Endothelial cell of umbilical vein (primary cell): ENCODE measurements around the gene RUVBL1. TPM values are rescaled to one million over a fixed set of nuclear protein-coding genes. Genes with fewer than 3 reads are reported as not detected.

ENCODE experiments used
- BruUV-seq: library from RNA; stranded (reverse); fragments of 400-500 nt; replicated peaks from 2 replicates; lab custom pipeline; 2021; lab: Mats Ljungman, UMichigan
- CTCF ChIA-PET: fragments of 300-600, 350-600 bp; sonication (Branson Sonifier 250); formaldehyde crosslinking; loops from one replicate; lab custom pipeline; 2021; ENCODE audit warnings: antibody characterized with exemption, inconsistent platforms; lab: Charles Lee
- POLR2A ChIA-PET: fragments of 300-600, 350-600 bp; sonication (Branson Sonifier 250); formaldehyde crosslinking; loops from one replicate; lab custom pipeline; 2021; ENCODE audit warnings: antibody characterized with exemption, inconsistent platforms; lab: Charles Lee
- DNase-seq: peaks from one replicate; pipeline ENCODE4 v3.0.0-alpha.2; 2011; ENCODE audit warnings: low read depth, low spot score
- FAIRE-seq: peaks from 2 replicates; lab custom pipeline; 2011; peaks lifted over from hg19 to GRCh38; lab: Jason Lieb, UNC
- H2AFZ ChIP-seq: 2 replicates; pipeline ENCODE4 v1.6.0; 2012; ENCODE audit warnings: low read depth, low read length, control low read depth, inconsistent platforms
- H3K27ac ChIP-seq: 2 replicates; pipeline ENCODE4 v1.5.1; 2011; ENCODE audit warnings: low read depth, mild to moderate bottlenecking, control low read depth, low read length, moderate library complexity; ENCODE audit not compliant: insufficient read depth
- H3K27me3 ChIP-seq, 2 experiments: 2 replicates each; pipeline versions ENCODE4 v1.6.0 to v1.6.1; 2011; ENCODE audit warnings: low read length in 2 of 2, mixed read lengths in 1 of 2; ENCODE audit not compliant: control insufficient read depth in 2 of 2, insufficient read depth in 2 of 2
- H3K36me3 ChIP-seq, 2 experiments: 2 replicates in 1 of 2; 3 replicates in 1 of 2; pipeline ENCODE4 v1.5.1; 2011; ENCODE audit warnings: low read length in 2 of 2, mild to moderate bottlenecking in 1 of 2, moderate library complexity in 1 of 2; ENCODE audit not compliant: control insufficient read depth in 2 of 2, insufficient read depth in 2 of 2; ENCODE audit errors: extremely low read depth in 1 of 2
- H3K4me1 ChIP-seq: 3 replicates; pipeline ENCODE4 v1.5.1; 2011; ENCODE audit warnings: mild to moderate bottlenecking, low read length; ENCODE audit not compliant: control insufficient read depth, insufficient read depth; ENCODE audit errors: extremely low read depth
- H3K4me2 ChIP-seq: 2 replicates; pipeline ENCODE4 v1.6.1; 2011; ENCODE audit warnings: low read length, control low read depth, mixed read lengths; ENCODE audit not compliant: insufficient read depth
- H3K4me3 ChIP-seq, 3 experiments: fragments of 200-600 bp in 1 of 3; sonication (generic), shearing (Covaris generic) in 1 of 3; replicated peaks in 1 of 3; 2 replicates each; pipeline ENCODE4 v1.5.1; 2011 to 2016; ENCODE audit warnings: control low read depth in 3 of 3, low read length in 3 of 3, mild to moderate bottlenecking in 2 of 3, inconsistent platforms in 1 of 3, low read depth in 1 of 3, moderate library complexity in 1 of 3; ENCODE audit not compliant: insufficient read depth in 1 of 3
- H3K79me2 ChIP-seq: 2 replicates; pipeline ENCODE4 v1.6.0; 2012; ENCODE audit warnings: low read length, inconsistent platforms; ENCODE audit not compliant: control insufficient read depth, insufficient read depth
- H3K9ac ChIP-seq: replicated peaks from 2 replicates; pipeline ENCODE3; 2011; ENCODE audit warnings: low read length, control low read depth; ENCODE audit not compliant: insufficient read depth; ENCODE audit errors: extremely low read depth
- H3K9me1 ChIP-seq: replicated peaks from 3 replicates; pipeline ENCODE4 v1.6.0; 2011; ENCODE audit warnings: mild to moderate bottlenecking, low read length; ENCODE audit not compliant: control insufficient read depth, insufficient read depth; ENCODE audit errors: extremely low read depth
- H3K9me3 ChIP-seq: replicated peaks from 2 replicates; pipeline ENCODE4 v1.5.1; 2012; ENCODE audit warnings: low read length, inconsistent platforms; ENCODE audit not compliant: control insufficient read depth, insufficient read depth
- H4K20me1 ChIP-seq: replicated peaks from 2 replicates; pipeline ENCODE3; 2011; ENCODE audit warnings: mild to moderate bottlenecking, low read length; ENCODE audit not compliant: control insufficient read depth, insufficient read depth; ENCODE audit errors: extremely low read depth
- CTCF ChIP-seq, 2 donors: IDR thresholded peaks; 1 replicate in 1 of 2; 2 replicates in 1 of 2; pipeline ENCODE4 v1.5.1; 2011; ENCODE audit warnings: low read length in 2 of 2, mild to moderate bottlenecking in 2 of 2, moderate library complexity in 2 of 2, control low read depth in 1 of 2, inconsistent platforms in 1 of 2, low read depth in 1 of 2; ENCODE audit not compliant: insufficient read depth in 1 of 2; ENCODE audit errors: extremely low read depth in 1 of 2
- EZH2 ChIP-seq: IDR thresholded peaks from 2 replicates; pipeline ENCODE4 v1.6.1; 2012; ENCODE audit warnings: borderline replicate concordance, low read depth, mild to moderate bottlenecking, moderate library complexity, low read length, inconsistent platforms; ENCODE audit not compliant: severe bottlenecking
- FOS ChIP-seq: IDR thresholded peaks from 2 replicates; pipeline ENCODE4 v1.6.1; 2011; ENCODE audit warnings: mild to moderate bottlenecking, low read length, moderate library complexity, borderline replicate concordance; ENCODE audit not compliant: insufficient read depth
- GATA2 ChIP-seq: IDR thresholded peaks from 2 replicates; pipeline ENCODE4 v1.7.0; 2011; ENCODE audit warnings: low read depth, mild to moderate bottlenecking, moderate library complexity, mixed read lengths, low read length; ENCODE audit not compliant: insufficient read length, insufficient read depth
- JUN ChIP-seq: IDR thresholded peaks from 2 replicates; pipeline ENCODE4 v1.6.1; 2011; ENCODE audit warnings: borderline replicate concordance, low read depth; ENCODE audit not compliant: insufficient read length, insufficient read depth
- MAX ChIP-seq: IDR thresholded peaks from 2 replicates; pipeline ENCODE4 v1.6.1; 2011; ENCODE audit not compliant: insufficient read depth, insufficient read length
- MYC ChIP-seq: IDR thresholded peaks from one replicate; pipeline ENCODE4 v1.6.1; 2011; ENCODE audit warnings: mild to moderate bottlenecking, low read depth, low read length
- POLR2A ChIP-seq: IDR thresholded peaks from 2 replicates; pipeline ENCODE4 v1.6.1; 2012; ENCODE audit warnings: low read depth, mild to moderate bottlenecking, control low read depth, low read length
- POLR2AphosphoS5 ChIP-seq: IDR thresholded peaks from 2 replicates; pipeline ENCODE4 v1.6.1; 2012; ENCODE audit warnings: low read depth, mild to moderate bottlenecking, control low read depth, low read length, moderate library complexity; ENCODE audit not compliant: insufficient read depth
- dilution Hi-C: fragments of 300-500 bp; cut with MboI; formaldehyde crosslinking; loops from one replicate; pipeline ENCODE4 v1.15.0; 2019; ENCODE audit warnings: low sequenced_read_pairs; ENCODE audit not compliant: extremely low pct_ligation_motif_present
- intact Hi-C: fragments of 100-400 bp; cut with micrococcal nuclease; formaldehyde crosslinking; loops from one replicate; pipeline ENCODE4 v1.10.0; 2022
- polyA plus RNA-seq, 4 experiments: library from polyadenylated mRNA; depleted of rRNA in 3 of 4; stranded (reverse) in 3 of 4; unstranded in 1 of 4; fragments of >200 nt; gene quantifications; 2 replicates each; pipeline versions ENCODE4 v1.2.1 to v1.2.3, GENCODE V29; 2011 to 2012; ENCODE audit warnings: missing spikeins in 1 of 4
- total RNA-seq: library from RNA; stranded (reverse); gene quantifications from 2 replicates; pipeline ENCODE4 v1.2.3, GENCODE V29; 2021

Gene RUVBL1
- total and polyA plus RNA-seq, 2 donors (not counting 3 experiments of a cell fraction or from before 2014, with no cell fraction given) = 52.5 to 58.5 TPM

- Histone ChIP-seq H3K4me1 (peaks cover 17% of the 10 kb centered on the region), H3K36me3 (peaks cover 2 to 22% of the 10 kb centered on the region in 2 experiments), H3K79me2 (peaks cover 3% of the 10 kb centered on the region), H3K9me1 (no peaks in the 10 kb centered on the region), H2AFZ (no peak overlapping the region), H3K27me3 (no peaks in the 10 kb centered on the region), H3K27ac (no peak overlapping the region), H3K9me3 (no peaks in the 10 kb centered on the region), H3K4me2 (no peak overlapping the region), H3K9ac (no peak overlapping the region), H4K20me1 (no peaks in the 10 kb centered on the region), H3K4me3 (no peak overlapping the region)
- intact Hi-C loops (loop anchor here (5.0 to 10.0 kb wide), 2 partner anchors 227 to 394 kb away; partner anchors contain the start of gene GATA2), dilution Hi-C loops (no loop called here)
- CTCF ChIA-PET = interaction anchor here (0.7 to 8.6 kb wide), 2 partner anchors 12 to 35 kb away, joined by 3 to 273 read pairs; no protein-coding TSS in a partner anchor
- FAIRE-seq = no peak
- no TSS peak for BruUV-seq
- no peak for DNase-seq
- no peak for TF ChIP-seq MAX
- no peak for TF ChIP-seq CTCF (IDR thresholded peaks at IDR 0.05; ENCODE audit: extremely low read depth in 1 of 2, insufficient read depth in 1 of 2, low read depth in 1 of 2, low read length in 2 of 2)
- TF ChIP-seq EZH2 = no peak
- no peak for TF ChIP-seq POLR2AphosphoS5
- no peak for TF ChIP-seq GATA2
- TF ChIP-seq MYC = no peak
- no peak for TF ChIP-seq POLR2A
- TF ChIP-seq FOS = no peak
- no peak for TF ChIP-seq JUN
- POLR2A ChIA-PET = no interaction called here
These were observed 25.4 kb downstream of the RUVBL1 start for GRCh38 chr3:128098234-128098633.
